Activated CD8-positive, alpha-beta memory T cell treated with anti-CD3 and anti-CD28 coated beads for 1 hour (primary cell): ENCODE data around the gene IRAK1.

Experiments used
- DNase-seq, 2 donors: peaks; one replicate each; pipeline ENCODE4 v3.0.0-alpha.2; 2020; ENCODE audit warnings: low read depth in 1 of 2; ENCODE audit errors: extremely low read depth in 1 of 2

The IRAK1 gene

GRCh38 chrX:154043003-154043763 lies 23.5 kb upstream of the IRAK1 start:
- no peak for DNase-seq

- DNase-seq = no peak
These were observed 21.2 kb upstream of the IRAK1 start for GRCh38 chrX:154040863-154041262.

- no peak for DNase-seq
These were observed 20.6 kb upstream of the IRAK1 start for GRCh38 chrX:154040307-154040756.

- DNase-seq = no peak
These were observed 19.9 kb upstream of the IRAK1 start for GRCh38 chrX:154039577-154039976.

- no peak for DNase-seq
These were observed 19.0 kb upstream of the IRAK1 start for GRCh38 chrX:154038656-154039055.

GRCh38 chrX:154037754-154038153 lies 18.1 kb upstream of the IRAK1 start:
- DNase-seq = no peak

- no peak for DNase-seq
These were observed 16.8 kb upstream of the IRAK1 start for GRCh38 chrX:154036513-154036912.

GRCh38 chrX:154033848-154034247 lies 14.1 kb upstream of the IRAK1 start:
- no peak for DNase-seq

- DNase-seq = no peak
These were observed 13.0 kb upstream of the IRAK1 start for GRCh38 chrX:154032653-154033052.

GRCh38 chrX:154032160-154032559 lies 12.5 kb upstream of the IRAK1 start:
- DNase-seq = no peak

GRCh38 chrX:154030715-154031305 lies 11.1 kb upstream of the IRAK1 start:
- DNase-seq = no peak

GRCh38 chrX:154030266-154030665 lies 10.6 kb upstream of the IRAK1 start:
- no peak for DNase-seq

GRCh38 chrX:154029439-154029838 lies 9.7 kb upstream of the IRAK1 start:
- no peak for DNase-seq

- no peak for DNase-seq
These were observed 8.9 kb upstream of the IRAK1 start for GRCh38 chrX:154028502-154029184.

GRCh38 chrX:154027986-154028385 lies 8.3 kb upstream of the IRAK1 start:
- no peak for DNase-seq

GRCh38 chrX:154027022-154027402 lies 7.3 kb upstream of the IRAK1 start:
- no peak for DNase-seq

GRCh38 chrX:154026136-154027021 lies 6.7 kb upstream of the IRAK1 start:
- no peak for DNase-seq

- no peak for DNase-seq
These were observed 5.5 kb upstream of the IRAK1 start for GRCh38 chrX:154025230-154025629.

- DNase-seq = no peak
These were observed 4.6 kb upstream of the IRAK1 start for GRCh38 chrX:154024271-154024670.

- DNase-seq = no peak
These were observed 3.7 kb upstream of the IRAK1 start for GRCh38 chrX:154023276-154024000.
